HepG2 (cell line): ENCODE data around the gene C19orf85. TPM values are rescaled to one million over a fixed set of nuclear protein-coding genes. Genes with fewer than 3 reads are reported as not detected.

Source experiments
- BORCS8-MEF2B ChIP-seq: sonication (generic); formaldehyde crosslinking; IDR thresholded peaks from 2 replicates; pipeline ENCODE4 v1.8.0; 2022; ENCODE audit warnings: mild to moderate bottlenecking, missing genetic modification reagents
- CENPX ChIP-seq: sonication (generic); formaldehyde crosslinking; IDR thresholded peaks from 2 replicates; pipeline ENCODE4 v1.9.0; 2021; ENCODE audit warnings: mild to moderate bottlenecking, missing genetic modification reagents, moderate library complexity
- CSRNP2 ChIP-seq: sonication (generic); formaldehyde crosslinking; conservative IDR thresholded peaks from 2 replicates; pipeline ENCODE4 v1.8.0; 2022; ENCODE audit warnings: low read depth, missing genetic modification reagents
- DR1 ChIP-seq: sonication (generic); formaldehyde crosslinking; IDR thresholded peaks from 2 replicates; pipeline ENCODE4 v1.8.0; 2021; ENCODE audit warnings: mild to moderate bottlenecking, missing genetic modification reagents, inconsistent platforms
- GPN1 ChIP-seq: sonication (generic); formaldehyde crosslinking; IDR thresholded peaks from 2 replicates; pipeline ENCODE4 v1.5.1; 2020; ENCODE audit warnings: missing genetic modification reagents, borderline replicate concordance
- HNRNPH1 ChIP-seq: fragments of 200-400 bp; formaldehyde crosslinking; optimal IDR thresholded peaks from 2 replicates; pipeline ENCODE3; 2017; ENCODE audit warnings: mild to moderate bottlenecking, low read depth, low read length
- IRF2 ChIP-seq: IDR thresholded peaks from 2 replicates; pipeline ENCODE4 v1.6.1; 2018; ENCODE audit warnings: missing genetic modification reagents, missing compliant biosample characterization
- MAF1 ChIP-seq: sonication (generic); formaldehyde crosslinking; IDR thresholded peaks from 2 replicates; pipeline ENCODE4 v1.5.0; 2020; ENCODE audit warnings: missing genetic modification reagents, borderline replicate concordance
- MAX ChIP-seq: IDR thresholded peaks from 2 replicates; pipeline ENCODE4 v1.6.1; 2012; ENCODE audit warnings: inconsistent platforms
- MAZ ChIP-seq, 2 experiments: sonication (generic) in 1 of 2; formaldehyde crosslinking in 1 of 2; IDR thresholded peaks; 2 replicates each; pipeline versions ENCODE4 v1.5.0 to v1.6.1; 2012 to 2020; ENCODE audit warnings: low read depth in 2 of 2, mild to moderate bottlenecking in 2 of 2, borderline replicate concordance in 1 of 2, improper control_type of control experiment in 1 of 2, low read length in 1 of 2, missing genetic modification reagents in 1 of 2, moderate library complexity in 1 of 2
- NBN ChIP-seq: fragments of 450-650 bp; conservative IDR thresholded peaks from 2 replicates; pipeline ENCODE4 v1.6.1; 2017
- SNAPC2 ChIP-seq: sonication (generic); formaldehyde crosslinking; IDR thresholded peaks from 2 replicates; pipeline ENCODE4 v1.8.1; 2022; ENCODE audit warnings: mild to moderate bottlenecking, missing genetic modification reagents
- SPEN ChIP-seq: sonication (generic); formaldehyde crosslinking; IDR thresholded peaks from 2 replicates; pipeline ENCODE4 v1.5.1; 2020; ENCODE audit warnings: low read depth, mild to moderate bottlenecking, missing genetic modification reagents
- SRSF1 ChIP-seq: fragments of 200-400 bp; formaldehyde crosslinking; optimal IDR thresholded peaks from 2 replicates; pipeline ENCODE3; 2017; ENCODE audit warnings: mild to moderate bottlenecking, low read depth, low read length, moderate library complexity
- TBL1XR1 ChIP-seq: fragments of 150-350 bp; IDR thresholded peaks from 2 replicates; pipeline ENCODE4 v1.6.1; 2014; ENCODE audit warnings: borderline replicate concordance, low read length; ENCODE audit not compliant: partially characterized antibody
- ZNF3 ChIP-seq: IDR thresholded peaks from 2 replicates; pipeline ENCODE4 v1.7.0; 2017; ENCODE audit warnings: inconsistent platforms
- ZNF326 ChIP-seq: sonication (generic); formaldehyde crosslinking; IDR thresholded peaks from 2 replicates; pipeline ENCODE4 v1.4.0; 2020; ENCODE audit warnings: missing genetic modification reagents, borderline replicate concordance
- ZSCAN22 ChIP-seq: sonication (generic); formaldehyde crosslinking; IDR thresholded peaks from 2 replicates; pipeline ENCODE4 v1.4.0; 2020; ENCODE audit warnings: mild to moderate bottlenecking, missing genetic modification reagents
- polyA plus RNA-seq, 8 experiments: library from polyadenylated mRNA; depleted of rRNA in 3 of 8; stranded (reverse) in 7 of 8; unstranded in 1 of 8; fragments of >200 nt; fragmentation: Illumina TruSeq in 4 of 8; extraction: Trizol in 4 of 8; gene quantifications; 2 replicates each; pipeline versions ENCODE4 v1.2.1 to v1.2.3, GENCODE V29; 2011 to 2016; ENCODE audit warnings: low read depth in 4 of 8, missing spikeins in 1 of 8, mixed read lengths in 1 of 8; ENCODE audit not compliant: insufficient read depth in 1 of 8
- total RNA-seq, 5 experiments: library from RNA; depleted of rRNA; stranded (reverse); fragments of >200 nt; fragmentation: Illumina TruSeq; extraction: Trizol; gene quantifications; 2 replicates each; pipeline ENCODE4 v1.2.3, GENCODE V29; 2016; ENCODE audit warnings: low read depth in 1 of 5
- TF ChIP-seq, protein P1 (sequence below): sonication (generic); formaldehyde crosslinking; IDR thresholded peaks from 2 replicates; pipeline ENCODE4 v1.8.1; 2023; ENCODE audit warnings: mild to moderate bottlenecking, moderate library complexity, missing genetic modification reagents
- TF ChIP-seq, protein P2 (sequence below): IDR thresholded peaks from 2 replicates; pipeline ENCODE4 v1.6.1; 2016; ENCODE audit warnings: missing compliant biosample characterization, missing genetic modification reagents, borderline replicate concordance
- TF ChIP-seq, protein P3 (sequence below): sonication (generic); formaldehyde crosslinking; conservative IDR thresholded peaks from 2 replicates; pipeline ENCODE4 v1.4.0; 2020; ENCODE audit warnings: missing genetic modification reagents
- TF ChIP-seq, protein P4 (sequence below): sonication (generic); formaldehyde crosslinking; IDR thresholded peaks from 2 replicates; pipeline ENCODE4 v1.4.0; 2020; ENCODE audit warnings: mild to moderate bottlenecking, missing genetic modification reagents, borderline replicate concordance

Gene C19orf85
- total and polyA plus RNA-seq, 2 of the 13 experiments (the other 11 are each of a cell fraction or from before 2014, with no cell fraction given) = not detected

- TF ChIP-seq SRSF1 (peak; percentile 63), HNRNPH1 (no peak), SPEN (peak; percentile 84; the same call in 1 of the 2 replicates), DR1 (CRISPR knock-in tag) (0 out of 2 replicates have a peak, but pooled peaks have one; percentile 17), MAZ (IDR thresholded peaks at IDR 0.05; ENCODE audit: borderline replicate concordance, low read depth, low read length) (peak; percentile 89; the same call in 1 of the 2 replicates), MAZ (CRISPR knock-in tag; IDR thresholded peaks at IDR 0.05; ENCODE audit: low read depth) (peak; percentile 64), SNAPC2 (CRISPR knock-in tag) (no peak; the same call in 1 of the 2 replicates), BORCS8-MEF2B (CRISPR knock-in tag) (peak; percentile 86; the same call in 1 of the 2 replicates), CSRNP2 (CRISPR knock-in tag) (no peak), NBN (no peak), ZNF326 (no peak), GPN1 (CRISPR knock-in tag) (no peak), ZSCAN22 (CRISPR knock-in tag) (no peak), MAF1 (CRISPR knock-in tag) (no peak), CENPX (CRISPR knock-in tag) (no peak), MAX (peak; percentile 100), TBL1XR1 (no peak), IRF2 (CRISPR knock-in tag) (peak; percentile 86), ZNF3 (CRISPR knock-in tag) (0 out of 2 replicates have a peak, but pooled peaks have one; percentile 67)
- TF ChIP-seq, protein P1, sequence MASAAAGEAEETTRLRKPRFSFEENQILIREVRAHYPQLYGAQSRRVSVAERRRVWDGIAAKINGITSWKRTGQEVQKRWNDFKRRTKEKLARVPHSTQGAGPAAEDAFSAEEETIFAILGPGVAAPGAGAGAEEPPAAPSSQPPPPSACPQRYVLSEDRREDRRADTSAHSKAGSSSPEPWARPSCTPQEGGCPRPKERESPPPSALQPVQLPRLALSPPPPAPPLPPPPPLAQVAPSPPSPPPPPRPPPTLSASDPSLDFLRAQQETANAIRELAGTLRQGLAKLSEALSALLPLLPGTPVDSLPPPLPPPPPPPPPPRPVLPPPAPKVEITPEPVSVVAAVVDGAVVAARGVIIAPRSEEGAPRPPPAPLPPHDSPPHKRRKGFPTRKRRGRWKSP = peak; percentile 70; the same call in 1 of the 2 replicates
- TF ChIP-seq, protein P2, sequence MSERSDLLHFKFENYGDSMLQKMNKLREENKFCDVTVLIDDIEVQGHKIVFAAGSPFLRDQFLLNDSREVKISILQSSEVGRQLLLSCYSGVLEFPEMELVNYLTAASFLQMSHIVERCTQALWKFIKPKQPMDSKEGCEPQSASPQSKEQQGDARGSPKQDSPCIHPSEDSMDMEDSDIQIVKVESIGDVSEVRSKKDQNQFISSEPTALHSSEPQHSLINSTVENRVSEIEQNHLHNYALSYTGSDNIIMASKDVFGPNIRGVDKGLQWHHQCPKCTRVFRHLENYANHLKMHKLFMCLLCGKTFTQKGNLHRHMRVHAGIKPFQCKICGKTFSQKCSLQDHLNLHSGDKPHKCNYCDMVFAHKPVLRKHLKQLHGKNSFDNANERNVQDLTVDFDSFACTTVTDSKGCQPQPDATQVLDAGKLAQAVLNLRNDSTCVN (CRISPR knock-in tag) = no peak
- TF ChIP-seq, protein P3, sequence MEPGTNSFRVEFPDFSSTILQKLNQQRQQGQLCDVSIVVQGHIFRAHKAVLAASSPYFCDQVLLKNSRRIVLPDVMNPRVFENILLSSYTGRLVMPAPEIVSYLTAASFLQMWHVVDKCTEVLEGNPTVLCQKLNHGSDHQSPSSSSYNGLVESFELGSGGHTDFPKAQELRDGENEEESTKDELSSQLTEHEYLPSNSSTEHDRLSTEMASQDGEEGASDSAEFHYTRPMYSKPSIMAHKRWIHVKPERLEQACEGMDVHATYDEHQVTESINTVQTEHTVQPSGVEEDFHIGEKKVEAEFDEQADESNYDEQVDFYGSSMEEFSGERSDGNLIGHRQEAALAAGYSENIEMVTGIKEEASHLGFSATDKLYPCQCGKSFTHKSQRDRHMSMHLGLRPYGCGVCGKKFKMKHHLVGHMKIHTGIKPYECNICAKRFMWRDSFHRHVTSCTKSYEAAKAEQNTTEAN = peak; percentile 79; the same call in 1 of the 2 replicates
- TF ChIP-seq, protein P4, sequence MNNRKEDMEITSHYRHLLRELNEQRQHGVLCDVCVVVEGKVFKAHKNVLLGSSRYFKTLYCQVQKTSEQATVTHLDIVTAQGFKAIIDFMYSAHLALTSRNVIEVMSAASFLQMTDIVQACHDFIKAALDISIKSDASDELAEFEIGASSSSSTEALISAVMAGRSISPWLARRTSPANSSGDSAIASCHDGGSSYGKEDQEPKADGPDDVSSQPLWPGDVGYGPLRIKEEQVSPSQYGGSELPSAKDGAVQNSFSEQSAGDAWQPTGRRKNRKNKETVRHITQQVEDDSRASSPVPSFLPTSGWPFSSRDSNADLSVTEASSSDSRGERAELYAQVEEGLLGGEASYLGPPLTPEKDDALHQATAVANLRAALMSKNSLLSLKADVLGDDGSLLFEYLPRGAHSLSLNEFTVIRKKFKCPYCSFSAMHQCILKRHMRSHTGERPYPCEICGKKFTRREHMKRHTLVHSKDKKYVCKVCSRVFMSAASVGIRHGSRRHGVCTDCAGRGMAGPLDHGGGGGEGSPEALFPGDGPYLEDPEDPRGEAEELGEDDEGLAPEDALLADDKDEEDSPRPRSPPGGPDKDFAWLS (CRISPR knock-in tag) = 0 out of 2 replicates have a peak, but pooled peaks have one; percentile 35
Measured at GRCh38 chr19:55476100-55476775, 11.7 kb upstream of the C19orf85 start, which contains the start of gene ZNF628 (continued).
